Measurements from ENCODE around the gene PRCD.
"Not testable (repeated sequence)": the region's sequence is repeated elsewhere in the genome, so short reads cannot be mapped to it uniquely, and the experiment has no call there.

PRCD gene

GRCh38 chr17:76558198-76559095 lies 18.6 kb downstream of the PRCD start:
- no peak for DNase-seq

GRCh38 chr17:76559460-76559859 lies 19.6 kb downstream of the PRCD start:
- not testable (repeated sequence) for DNase-seq

DNA sequence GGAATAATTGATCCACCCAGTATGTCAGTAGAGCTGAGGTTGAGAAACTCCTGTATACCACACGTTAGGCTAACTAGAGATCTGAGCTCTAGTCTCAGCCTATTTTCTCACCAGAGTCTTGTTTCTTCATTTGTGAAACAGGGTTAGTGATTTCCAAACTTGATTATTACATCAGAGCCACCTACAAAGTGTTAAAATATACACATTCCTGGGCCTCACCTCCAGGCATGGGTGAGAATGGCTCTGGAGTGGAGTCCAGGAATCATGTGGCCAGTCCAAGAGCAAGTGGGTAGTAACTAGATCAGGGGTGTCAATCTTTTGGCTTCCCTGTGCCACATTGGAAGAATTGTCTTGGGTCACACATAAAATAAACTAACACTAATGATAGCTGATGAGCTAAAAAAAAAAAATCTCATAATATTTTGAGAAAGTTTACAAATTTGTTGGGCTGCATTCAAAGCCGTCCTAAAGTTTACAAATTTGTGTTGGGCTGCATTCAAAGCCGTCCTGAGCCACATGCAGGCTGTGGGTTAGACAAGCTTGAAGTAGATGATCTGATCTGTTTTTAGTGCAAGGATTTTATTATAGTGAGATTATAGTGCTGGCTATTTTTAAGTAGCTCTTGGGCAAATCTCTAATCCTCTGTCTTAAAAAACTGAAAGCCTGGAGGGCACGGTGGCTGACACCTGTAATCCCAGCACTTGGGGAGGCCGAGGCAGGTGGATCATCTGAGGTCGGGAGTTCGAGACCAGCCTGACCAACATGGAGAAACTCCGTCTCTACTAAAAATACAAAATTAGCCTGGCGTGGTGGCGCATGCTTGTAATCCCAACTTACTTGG lies 20.4 kb downstream of the PRCD start:
- no peak for DNase-seq

DNA sequence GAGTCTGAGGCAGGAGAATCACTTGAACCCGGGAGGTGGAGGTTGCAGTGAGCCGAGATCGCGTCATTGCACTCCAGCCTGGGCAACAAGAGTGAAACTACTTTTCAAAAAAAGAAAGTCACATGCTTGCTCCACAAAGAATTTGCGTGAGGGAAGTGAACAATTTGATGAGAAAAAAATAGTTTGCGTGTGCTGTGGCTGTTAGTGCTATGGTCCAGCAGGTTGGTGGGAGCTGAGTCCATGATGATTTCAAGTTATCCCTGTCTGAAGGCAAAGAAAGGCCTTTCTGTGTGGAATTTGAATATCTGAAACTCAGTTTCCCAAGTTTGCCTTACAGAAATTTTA lies 21.0 kb downstream of the PRCD start:
- DNase-seq = no peak

DNA sequence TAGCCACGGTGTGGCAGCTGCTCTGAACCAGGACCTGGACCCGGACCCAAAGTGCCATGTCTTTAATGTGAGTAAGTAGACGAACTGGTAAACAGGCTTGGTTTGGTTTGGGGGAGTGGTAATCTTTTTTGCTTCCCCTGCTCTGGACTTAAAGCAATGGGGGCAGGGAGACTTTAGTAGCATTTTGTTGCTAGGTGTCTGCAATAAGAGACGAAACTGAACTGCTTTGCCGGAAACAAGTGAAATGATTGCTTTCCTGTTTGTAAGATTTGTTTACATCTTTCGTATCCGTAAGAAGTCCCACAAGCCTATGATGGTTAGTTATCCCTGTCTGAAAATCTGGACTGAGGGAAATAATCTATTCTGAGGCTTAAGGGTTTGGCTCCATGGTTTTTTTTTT lies 21.5 kb downstream of the PRCD start:
- no peak for DNase-seq

GRCh38 chr17:76561799-76562268 lies 22.0 kb downstream of the PRCD start:
- no peak for DNase-seq

DNA sequence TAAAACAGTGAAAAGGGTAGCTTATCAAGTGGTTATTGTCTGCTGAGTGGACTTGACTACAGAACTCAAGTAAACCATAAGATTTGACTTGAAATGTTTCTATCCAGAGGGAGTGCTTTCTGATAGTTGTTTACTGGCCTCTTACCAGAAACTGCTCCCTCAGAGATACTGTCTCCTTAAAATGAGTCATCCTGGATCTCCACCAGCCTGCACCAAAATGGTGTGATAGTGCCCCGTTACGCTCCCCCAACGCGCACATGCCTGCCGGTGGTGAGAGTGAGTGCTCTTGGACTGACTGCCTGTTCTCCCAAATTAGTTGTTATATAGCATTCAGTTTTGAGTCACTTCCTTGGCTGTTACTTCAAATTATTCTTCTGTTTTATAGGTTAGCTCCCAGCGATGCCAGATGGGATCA lies 22.9 kb downstream of the PRCD start:
- DNase-seq = no peak

DNA sequence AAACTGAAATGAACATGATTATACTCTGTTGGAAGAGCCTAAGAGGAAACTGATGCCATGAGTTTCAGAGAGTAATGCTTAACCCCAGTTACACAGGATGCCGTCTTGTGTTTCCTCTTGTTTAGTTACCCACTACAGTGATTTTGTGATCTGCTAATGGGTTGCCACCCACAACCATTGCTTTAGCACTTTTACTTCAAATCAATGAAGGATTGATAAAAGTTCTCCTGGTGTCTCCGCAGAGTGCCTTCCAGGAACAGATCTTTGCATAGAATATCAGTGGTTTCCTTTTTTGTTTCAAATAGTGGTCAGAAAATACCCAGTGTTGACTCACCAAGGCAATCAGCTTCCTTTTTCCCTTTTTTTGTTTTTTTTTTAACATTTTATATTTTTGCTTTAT lies 23.5 kb downstream of the PRCD start:
- DNase-seq = not testable (repeated sequence)

GRCh38 chr17:76564991-76565727 lies 25.3 kb downstream of the PRCD start:
- DNase-seq = not testable (repeated sequence)

DNA sequence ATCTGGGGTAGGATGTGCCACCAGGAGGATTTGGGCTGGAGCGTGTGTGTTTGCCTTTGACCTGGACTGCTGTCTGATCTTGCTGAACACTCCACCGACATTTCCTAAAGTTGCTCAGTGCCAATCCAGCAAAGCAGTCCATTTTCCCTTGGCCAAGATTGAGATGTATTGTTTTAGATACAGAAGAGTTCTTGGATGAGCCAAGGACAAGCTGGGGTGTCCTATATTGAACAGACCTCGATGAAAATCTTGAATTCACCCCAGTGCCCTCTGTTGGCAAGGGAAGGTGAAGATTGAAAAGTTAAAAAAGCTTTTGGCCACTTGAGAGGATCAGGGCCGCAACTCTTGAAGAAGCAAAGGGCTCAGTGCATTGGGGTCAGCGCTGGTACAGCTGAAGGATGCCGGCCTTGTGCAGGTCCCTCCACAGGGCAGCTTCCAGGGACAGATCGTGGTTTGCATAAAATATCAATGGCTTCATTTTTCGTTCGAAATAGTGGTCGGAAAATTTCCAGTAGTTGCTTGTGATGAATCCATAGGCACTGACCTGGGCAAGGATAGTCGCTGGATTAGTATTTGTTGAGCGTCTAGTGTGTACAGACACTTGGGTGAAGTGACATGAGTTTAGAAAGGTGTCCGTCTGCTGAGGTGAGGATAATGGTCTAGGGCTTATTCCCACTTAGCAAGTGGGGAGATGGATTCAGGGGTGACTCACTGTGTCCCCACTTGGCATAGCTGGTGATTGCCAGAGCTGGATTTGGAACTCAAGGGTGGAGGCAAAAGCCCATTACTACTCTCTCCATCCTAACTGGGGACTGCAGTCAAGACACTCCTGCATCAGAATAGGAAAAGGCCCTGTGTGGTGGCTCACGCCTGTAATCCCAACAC lies 26.1 kb downstream of the PRCD start:
- no peak for DNase-seq

DNA sequence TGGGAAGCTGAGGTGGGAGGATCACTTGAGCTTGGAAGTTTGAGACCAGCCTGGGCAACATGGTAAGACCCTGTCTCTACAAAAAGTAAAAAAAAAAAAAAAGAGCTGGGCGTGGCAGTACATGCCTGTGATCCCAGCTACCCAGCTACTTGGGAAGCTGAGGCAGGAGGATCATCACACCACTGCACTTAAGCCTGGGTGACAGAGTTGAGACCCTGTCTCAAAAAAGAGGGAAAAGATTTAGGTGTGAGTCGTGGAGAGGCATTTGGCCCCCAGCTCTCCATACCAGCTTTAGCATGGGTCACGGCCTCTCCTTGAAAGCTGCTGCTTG lies 26.7 kb downstream of the PRCD start:
- DNase-seq = no peak

DNA sequence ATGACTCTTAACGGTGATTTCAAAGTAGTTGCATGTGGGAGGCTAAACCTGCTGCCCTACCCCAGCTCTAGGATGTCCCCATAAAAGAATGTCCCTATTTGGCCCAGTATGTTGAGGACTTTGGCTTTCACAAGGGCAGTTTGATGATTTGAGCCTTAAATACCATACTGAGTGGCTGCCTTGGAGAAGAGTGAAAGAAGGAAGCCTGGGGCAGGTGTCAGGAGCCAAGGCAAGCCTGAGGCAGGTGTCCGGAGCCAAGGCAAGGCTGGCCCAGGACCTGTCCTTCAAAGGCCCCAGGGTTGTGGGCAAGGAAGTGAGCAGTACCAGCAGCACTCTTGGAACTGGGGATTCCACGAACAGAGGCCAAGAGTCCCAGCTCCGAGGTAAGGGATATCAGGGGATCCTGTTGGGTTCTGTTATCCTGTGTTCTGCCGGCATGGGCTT lies 27.2 kb downstream of the PRCD start:
- DNase-seq = no peak

GRCh38 chr17:76567634-76568432 lies 28.0 kb downstream of the PRCD start:
- DNase-seq = no peak

DNA sequence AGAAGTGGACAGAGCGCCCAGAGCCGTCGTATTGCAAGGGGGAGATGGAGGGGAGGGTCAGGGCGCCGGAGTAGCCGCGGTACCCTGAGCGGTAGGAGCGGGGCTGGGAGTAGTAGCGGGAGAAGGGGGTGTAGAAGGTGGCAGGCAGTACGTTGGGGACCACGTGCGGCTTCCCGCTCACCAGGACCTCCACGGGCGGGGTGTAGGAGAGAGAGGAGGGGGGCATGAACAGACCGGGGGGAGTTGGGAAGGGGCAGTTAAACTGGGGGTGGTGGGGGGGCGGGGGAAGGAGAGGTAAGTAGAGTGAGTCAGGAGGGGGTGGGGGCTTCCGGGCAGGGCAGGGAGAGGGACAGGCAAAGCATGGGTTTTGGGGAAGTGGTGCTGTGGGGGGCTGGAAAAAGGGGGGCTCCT lies 29.0 kb downstream of the PRCD start:
- DNase-seq = no peak

- DNase-seq = no peak
Measured at GRCh38 chr17:76569607-76570279, 29.9 kb downstream of the PRCD start.

- no peak for DNase-seq
Measured at GRCh38 chr17:76570457-76570856, 30.6 kb downstream of the PRCD start.

GRCh38 chr17:76570877-76571471 lies 31.1 kb downstream of the PRCD start:
- no peak for DNase-seq

DNA sequence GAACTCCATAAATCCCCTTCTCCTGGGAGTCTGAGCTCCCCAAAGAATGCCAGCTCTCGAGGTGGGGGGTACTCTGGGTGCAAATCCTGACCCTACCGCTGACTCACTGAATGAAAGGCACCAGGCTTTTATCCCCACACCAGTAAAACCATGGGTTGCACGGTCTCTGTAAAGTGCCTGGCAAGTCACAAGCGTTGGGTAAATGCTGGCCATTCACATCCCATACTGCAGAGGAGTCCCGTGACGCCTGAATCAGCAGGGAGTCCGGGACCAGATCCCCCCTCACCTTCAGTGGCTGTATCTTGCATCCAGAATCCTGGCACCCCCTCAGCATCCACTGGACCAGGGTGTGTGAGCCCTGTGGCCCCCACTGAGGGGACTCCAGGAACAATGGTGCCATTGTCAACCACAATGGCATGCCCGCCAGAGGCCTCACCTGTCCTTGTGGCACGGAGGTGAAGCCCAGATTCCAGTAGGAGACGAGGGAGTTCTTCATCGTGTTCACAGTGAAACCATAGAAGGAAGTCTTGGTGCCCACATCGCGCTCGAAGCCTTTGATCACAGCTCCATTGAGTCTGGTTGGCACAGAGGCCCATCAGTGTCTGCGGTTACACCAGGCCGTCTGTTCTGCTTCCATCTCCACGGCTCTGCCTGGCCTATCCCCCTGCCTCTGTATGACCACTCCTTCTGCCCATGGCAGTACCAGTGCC lies 32.5 kb downstream of the PRCD start:
- no peak for DNase-seq

GRCh38 chr17:76573096-76573495 lies 33.3 kb downstream of the PRCD start:
- DNase-seq = no peak

GRCh38 chr17:76574166-76574565 lies 34.3 kb downstream of the PRCD start:
- DNase-seq = no peak

All from SHP77 treated with DMSO at 0.1 percent for 48 hours (cell line).